Measurements from ENCODE around the gene RPS6KA3. TPM values are rescaled to one million over a fixed set of nuclear protein-coding genes. Genes with fewer than 3 reads are reported as not detected.
"Not testable (repeated sequence)": the region's sequence is repeated elsewhere in the genome, so short reads cannot be mapped to it uniquely, and the experiment has no call there.

RPS6KA3 gene
- total RNA-seq, 2 donors from 2014 or later = 64.5 to 82.4 TPM

GRCh38 chrX:20141281-20142220 is 125.2 kb downstream of the RPS6KA3 start, which contains the start of gene EIF1AX:
EIF1AX (minus strand) TSS chrX:20141838; CDS start chrX:20141640, 198 bp downstream.
- DNase-seq (ENCODE audit: low spot score) (peak; percentile 99), ATAC-seq (peak; percentile 100)
- H3K27me3 Mint-ChIP-seq = no peaks in the 10 kb centered on the region
- H3K4me3 Mint-ChIP-seq = peak within 1 kb of the TSS; percentile 87
- H3K4me1 Mint-ChIP-seq (ENCODE audit: low read depth in 2 of 2) = peaks cover 28 to 32% of the 10 kb centered on the region in 2 donors
- peak within 1 kb of the TSS; percentile 77 to 89 for H3K27ac Mint-ChIP-seq
- H3K36me3 Mint-ChIP-seq = peaks cover 4% of the 10 kb centered on the region
- H3K9me3 Mint-ChIP-seq = no peaks in the 10 kb centered on the region

DNA sequence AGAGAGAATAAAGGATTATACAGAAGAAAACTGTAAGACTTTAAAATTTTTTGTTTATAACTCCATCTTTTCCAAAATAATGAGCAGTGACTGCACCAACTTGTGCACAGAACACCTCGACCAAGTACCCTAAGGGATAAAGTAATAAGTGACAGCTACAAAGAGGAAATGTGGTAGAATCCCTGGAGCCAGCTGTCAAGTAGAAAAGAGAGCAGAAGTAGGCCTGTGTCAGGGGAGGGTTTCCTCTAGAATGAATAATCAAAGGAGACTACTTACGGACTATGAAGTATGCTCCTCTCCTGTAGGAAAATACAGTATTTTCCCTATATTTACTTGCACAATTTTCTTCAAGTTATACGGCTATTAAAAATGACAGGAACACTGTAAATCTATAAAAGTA is 126.3 kb downstream of the RPS6KA3 start:
- Mint-ChIP-seq H3K27ac (peak overlapping the region; percentile 77 to 89), H3K36me3 (peaks cover 12% of the 10 kb centered on the region), H3K9me3 (no peaks in the 10 kb centered on the region), H3K4me3 (peak overlapping the region; percentile 87), H3K27me3 (no peaks in the 10 kb centered on the region), H3K4me1 (ENCODE audit: low read depth in 2 of 2) (peaks cover 38% of the 10 kb centered on the region in 2 donors)
- no peak for DNase-seq (ENCODE audit: low spot score)
- ATAC-seq = no peak

- Mint-ChIP-seq H3K4me1 (ENCODE audit: low read depth in 2 of 2) (peaks cover 36% of the 10 kb centered on the region in 2 donors), H3K27ac (peak overlapping the region; percentile 77 to 89)
Observed at GRCh38 chrX:20139966-20140365, 126.7 kb downstream of the RPS6KA3 start.

GRCh38 chrX:20135944-20136343 is 130.8 kb downstream of the RPS6KA3 start:
- ATAC-seq = no peak
- Mint-ChIP-seq H3K27ac (peak overlapping the region in 1 of 2 donors; percentile 39), H3K27me3 (no peaks in the 10 kb centered on the region), H3K4me1 (ENCODE audit: low read depth in 2 of 2) (peaks cover 21 to 32% of the 10 kb centered on the region in 2 donors), H3K36me3 (peaks cover 12% of the 10 kb centered on the region), H3K9me3 (no peaks in the 10 kb centered on the region), H3K4me3 (peak overlapping the region; percentile 25)
- DNase-seq (ENCODE audit: low spot score) = no peak

More at GRCh38 chrX:20139966-20140365, 126.7 kb downstream of the RPS6KA3 start:
- no peaks in the 10 kb centered on the region for H3K9me3 Mint-ChIP-seq
- no peaks in the 10 kb centered on the region for H3K27me3 Mint-ChIP-seq
- peak overlapping the region; percentile 87 for H3K4me3 Mint-ChIP-seq
- ATAC-seq = no peak
- peaks cover 12% of the 10 kb centered on the region for H3K36me3 Mint-ChIP-seq
- DNase-seq (ENCODE audit: low spot score) = no peak

DNA sequence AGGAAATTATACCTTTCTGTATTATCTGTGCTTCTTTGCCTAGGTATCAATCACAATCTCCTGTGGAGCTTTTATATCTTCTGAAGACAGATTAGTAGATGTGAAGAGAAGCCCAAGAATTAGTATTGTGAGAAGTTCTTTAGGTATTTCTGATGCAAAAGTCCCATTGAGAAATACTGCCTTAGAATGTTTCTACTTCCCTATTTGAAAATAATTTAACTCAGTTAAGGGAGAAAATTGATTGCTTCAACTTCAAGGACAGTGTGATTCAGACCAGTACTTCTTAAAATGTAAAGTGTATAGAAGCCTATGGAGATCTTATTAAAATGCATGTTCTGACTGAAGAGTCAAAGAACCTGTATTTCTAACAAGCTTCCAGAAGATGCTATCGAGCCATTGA is 134.0 kb downstream of the RPS6KA3 start:
- ATAC-seq = no peak
- Mint-ChIP-seq H3K27me3 (no peaks in the 10 kb centered on the region), H3K4me3 (no peak overlapping the region), H3K27ac (no peak overlapping the region), H3K36me3 (peaks cover 9% of the 10 kb centered on the region), H3K4me1 (ENCODE audit: low read depth in 2 of 2) (peaks cover 6 to 10% of the 10 kb centered on the region in 2 donors), H3K9me3 (no peaks in the 10 kb centered on the region)
- DNase-seq (ENCODE audit: low spot score) = no peak

DNA sequence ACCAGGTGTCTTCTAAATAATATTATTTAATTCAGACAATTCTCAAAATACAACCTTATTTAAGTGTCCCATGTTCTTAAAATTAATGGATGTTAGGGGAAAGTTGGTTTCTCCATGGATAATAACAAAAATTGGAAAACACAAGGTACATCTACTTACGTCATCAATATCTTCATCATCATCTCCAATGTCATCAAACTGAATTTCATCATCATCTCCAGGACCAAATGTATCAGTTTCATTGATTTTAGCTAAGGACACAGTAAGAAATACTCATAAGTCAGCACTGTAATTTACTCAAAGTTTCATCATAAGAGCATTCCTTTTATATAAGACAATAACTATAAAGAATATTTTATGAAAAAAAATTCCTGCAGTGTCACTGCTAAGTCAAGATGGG is 136.4 kb downstream of the RPS6KA3 start:
- Mint-ChIP-seq H3K36me3 (no peaks in the 10 kb centered on the region), H3K4me1 (ENCODE audit: low read depth in 2 of 2) (no peaks in the 10 kb centered on the region), H3K27ac (no peak overlapping the region), H3K9me3 (no peaks in the 10 kb centered on the region), H3K27me3 (no peaks in the 10 kb centered on the region), H3K4me3 (no peak overlapping the region)
- DNase-seq (ENCODE audit: low spot score) (no peak), ATAC-seq (no peak)

DNA sequence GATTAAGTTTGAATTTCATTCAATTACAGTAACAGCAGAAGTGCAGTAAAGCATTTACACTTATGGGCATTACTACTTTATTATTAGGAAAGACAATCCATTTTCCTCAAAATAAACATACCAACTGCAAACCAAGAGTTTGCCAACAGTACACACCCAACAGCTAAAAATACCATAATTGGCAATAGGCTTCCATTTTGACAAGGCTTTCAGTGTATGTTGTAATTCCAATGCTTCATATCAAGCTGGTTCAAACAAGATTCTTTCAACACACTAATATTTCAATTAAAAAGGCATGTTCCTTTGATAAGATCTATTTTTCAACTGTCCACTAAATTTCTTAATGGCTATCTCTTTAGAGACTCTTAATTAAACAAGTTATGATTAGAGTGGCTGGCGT is 137.2 kb downstream of the RPS6KA3 start:
- Mint-ChIP-seq H3K4me3 (no peak overlapping the region), H3K36me3 (no peaks in the 10 kb centered on the region), H3K27me3 (no peaks in the 10 kb centered on the region), H3K9me3 (no peaks in the 10 kb centered on the region), H3K4me1 (ENCODE audit: low read depth in 2 of 2) (no peaks in the 10 kb centered on the region), H3K27ac (no peak overlapping the region)
- no peak for DNase-seq (ENCODE audit: low spot score)
- ATAC-seq = no peak

GRCh38 chrX:20128670-20129069 is 138.0 kb downstream of the RPS6KA3 start:
- DNase-seq (ENCODE audit: low spot score) (no peak), ATAC-seq (no peak)
- Mint-ChIP-seq H3K9me3 (no peaks in the 10 kb centered on the region), H3K4me3 (no peak overlapping the region), H3K27me3 (no peaks in the 10 kb centered on the region), H3K36me3 (no peaks in the 10 kb centered on the region), H3K27ac (no peak overlapping the region), H3K4me1 (ENCODE audit: low read depth in 2 of 2) (no peaks in the 10 kb centered on the region)

DNA sequence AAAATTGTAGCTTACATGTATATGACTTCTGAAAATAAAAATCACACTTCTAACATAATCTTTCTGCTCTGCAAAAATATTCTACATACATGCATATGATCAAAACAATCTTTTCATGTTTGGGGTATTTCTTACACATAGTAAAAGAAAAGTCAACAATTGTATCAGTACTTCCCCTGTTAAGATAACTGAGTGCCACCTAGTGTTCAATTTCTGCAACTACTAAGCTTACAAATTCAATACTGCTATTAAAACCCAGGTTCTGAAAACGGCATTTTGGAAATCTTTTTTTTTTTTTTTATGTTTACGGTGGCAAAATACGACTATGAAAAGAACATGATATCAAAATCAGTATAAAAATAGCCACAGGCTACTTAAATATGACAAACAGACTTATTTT is 139.3 kb downstream of the RPS6KA3 start:
- H3K4me1 Mint-ChIP-seq (ENCODE audit: low read depth in 2 of 2); H3K9me3 Mint-ChIP-seq; H3K4me3 Mint-ChIP-seq; H3K27me3 Mint-ChIP-seq; DNase-seq (ENCODE audit: low spot score); ATAC-seq; H3K36me3 Mint-ChIP-seq; H3K27ac Mint-ChIP-seq: not testable (repeated sequence)

- not testable (repeated sequence) for H3K4me1 Mint-ChIP-seq (ENCODE audit: low read depth in 2 of 2); DNase-seq (ENCODE audit: low spot score); H3K9me3 Mint-ChIP-seq; ATAC-seq; H3K4me3 Mint-ChIP-seq; H3K27me3 Mint-ChIP-seq; H3K36me3 Mint-ChIP-seq; H3K27ac Mint-ChIP-seq
Observed at GRCh38 chrX:20126833-20127232, 139.9 kb downstream of the RPS6KA3 start.

DNA sequence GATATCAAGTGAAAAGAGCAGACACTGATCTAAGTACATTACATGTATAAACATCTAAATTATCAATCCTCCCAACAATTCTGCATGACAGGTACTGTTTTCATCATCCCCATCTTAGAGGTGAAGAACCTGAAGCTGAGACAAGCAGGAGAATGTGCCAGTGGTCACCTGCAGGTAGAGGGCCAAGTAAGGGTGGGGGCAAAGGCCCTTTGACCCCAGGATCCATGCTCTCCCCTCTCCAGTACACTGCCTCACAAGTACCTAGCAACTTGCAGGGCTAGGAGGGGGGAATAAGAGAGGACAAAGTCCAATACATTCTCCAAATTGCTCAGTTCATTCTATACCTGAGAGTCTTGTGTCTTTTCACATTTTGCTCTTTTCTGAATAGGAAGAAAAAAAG is 141.7 kb downstream of the RPS6KA3 start:
- no peak overlapping the region for H3K4me3 Mint-ChIP-seq
- no peaks in the 10 kb centered on the region for H3K9me3 Mint-ChIP-seq
- no peak for DNase-seq (ENCODE audit: low spot score)
- H3K36me3 Mint-ChIP-seq = no peaks in the 10 kb centered on the region
- H3K4me1 Mint-ChIP-seq (ENCODE audit: low read depth in 2 of 2) = no peaks in the 10 kb centered on the region
- H3K27ac Mint-ChIP-seq = no peak overlapping the region
- ATAC-seq = no peak
- no peaks in the 10 kb centered on the region for H3K27me3 Mint-ChIP-seq

GRCh38 chrX:20118065-20118824 is 148.5 kb downstream of the RPS6KA3 start:
- Mint-ChIP-seq H3K4me1 (ENCODE audit: low read depth in 2 of 2) (peaks cover 0 to 7% of the 10 kb centered on the region in 2 donors), H3K27ac (no peak overlapping the region)

DNA sequence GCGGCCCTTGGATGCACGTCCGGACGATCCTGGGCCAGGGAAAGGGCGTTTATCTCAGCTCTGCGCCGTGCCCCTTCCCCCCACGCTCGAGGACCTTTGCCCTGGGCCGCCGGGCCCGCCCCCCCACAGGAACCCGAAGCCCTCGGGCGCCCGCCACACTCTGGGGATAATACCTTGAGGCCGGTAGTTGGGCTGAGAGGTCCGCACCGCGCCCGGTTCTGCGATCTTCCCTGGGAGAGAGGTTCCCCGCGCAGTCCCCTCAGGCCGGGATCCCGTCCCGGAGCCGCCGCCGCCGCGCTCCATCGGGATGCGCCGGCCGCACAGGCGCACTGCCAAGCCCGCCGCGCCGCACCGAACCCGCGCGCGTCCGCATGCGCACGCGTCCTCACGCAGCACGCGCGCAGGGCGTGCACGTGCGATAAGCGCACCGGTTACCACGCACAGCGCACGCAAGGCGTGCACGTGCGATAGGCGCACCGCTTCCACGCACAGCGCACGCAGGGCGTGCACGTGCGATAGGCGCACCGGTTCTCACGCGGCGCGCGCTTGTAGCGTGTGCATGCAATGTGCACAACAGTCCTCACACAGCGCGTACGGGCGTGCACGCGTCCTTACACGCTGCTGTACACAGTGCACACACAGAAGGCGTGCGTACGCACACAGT is 150.0 kb downstream of the RPS6KA3 start, which contains the start of gene MAP7D2:
MAP7D2 (minus strand) TSS at position 331 of the 664 bp plus-strand sequence; CDS start at position 303, 28 bp downstream.
- DNase-seq (ENCODE audit: low spot score) (no peak), ATAC-seq (peak in 1 of 2 donors; percentile 41)
- H3K4me3 Mint-ChIP-seq = no peak within 1 kb of the TSS
- H3K27ac Mint-ChIP-seq = no peak within 1 kb of the TSS
- H3K4me1 Mint-ChIP-seq (ENCODE audit: low read depth in 2 of 2) = peaks cover 0 to 7% of the 10 kb centered on the region in 2 donors
- H3K36me3 Mint-ChIP-seq = no peaks in the 10 kb centered on the region
- H3K27me3 Mint-ChIP-seq = peaks cover 12 to 20% of the 10 kb centered on the region in 2 donors
- H3K9me3 Mint-ChIP-seq = no peaks in the 10 kb centered on the region

More at GRCh38 chrX:20118065-20118824, 148.5 kb downstream of the RPS6KA3 start:
- DNase-seq (ENCODE audit: low spot score) (no peak), ATAC-seq (no peak)
- Mint-ChIP-seq H3K9me3 (no peaks in the 10 kb centered on the region), H3K27me3 (peaks cover 12 to 17% of the 10 kb centered on the region in 2 donors), H3K4me3 (no peak overlapping the region), H3K36me3 (no peaks in the 10 kb centered on the region)
